Gastroesophageal sphincter (tissue), 4 donors: ENCODE measurements around the gene GNG12. TPM values are rescaled to one million over a fixed set of nuclear protein-coding genes. Genes with fewer than 3 reads are reported as not detected.
"Not testable (repeated sequence)": the region's sequence is repeated elsewhere in the genome, so short reads cannot be mapped to it uniquely, and the experiment has no call there.

Experiments used
- ATAC-seq: fragments of 150-250 bp; one replicate; pipeline ENCODE4 v1.9.1; 2016; ENCODE audit warnings: mild to moderate bottlenecking, moderate library complexity
- H3K27ac ChIP-seq, 4 donors: fragments of 200-600 bp; sonication (generic) in 3 of 4; 1 replicate in 3 of 4; 2 replicates in 1 of 4; pipeline ENCODE4 v1.5.1; 2016 to 2019
- H3K27me3 ChIP-seq: fragments of 200-600 bp; sonication (generic); one replicate; pipeline ENCODE4 v1.5.1; 2019
- H3K36me3 ChIP-seq, 2 donors: fragments of 200-600 bp; sonication (generic); one replicate each; pipeline ENCODE4 v1.5.1; 2019; ENCODE audit warnings: control low read depth in 1 of 2
- H3K4me1 ChIP-seq, 3 donors: fragments of 200-600 bp; sonication (generic); 1 replicate in 2 of 3; 2 replicates in 1 of 3; pipeline ENCODE4 v1.5.1; 2016 to 2019; ENCODE audit warnings: control low read depth in 2 of 3
- H3K4me3 ChIP-seq, 2 donors: fragments of 200-600 bp; sonication (generic); one replicate each; pipeline ENCODE4 v1.5.1; 2019; ENCODE audit warnings: mild to moderate bottlenecking in 1 of 2, moderate library complexity in 1 of 2
- H3K9me3 ChIP-seq, 3 donors: fragments of 200-600 bp; sonication (generic); one replicate each; pipeline ENCODE4 v1.5.1; 2017 to 2019; ENCODE audit warnings: control low read depth in 2 of 3
- EP300 ChIP-seq: sonication (generic); formaldehyde crosslinking; IDR thresholded peaks from one replicate; pipeline ENCODE4 v1.6.1; 2017; ENCODE audit warnings: antibody characterized with exemption, mild to moderate bottlenecking
- POLR2A ChIP-seq, 2 donors: fragments of 450-650 bp; IDR thresholded peaks; one replicate each; pipeline ENCODE4 v1.6.1; 2017; ENCODE audit warnings: antibody characterized with exemption in 2 of 2, mild to moderate bottlenecking in 2 of 2, moderate library complexity in 1 of 2
- POLR2AphosphoS5 ChIP-seq: sonication (generic); formaldehyde crosslinking; IDR thresholded peaks from one replicate; pipeline ENCODE4 v1.6.1; 2017; ENCODE audit warnings: antibody characterized with exemption
- WGBS, 2 donors: methylation state at CpG; one replicate each; pipeline ENCODE4 v1.1.5; 2018; ENCODE audit warnings: low coverage in 1 of 2; 5-methylcytosine and 5-hydroxymethylcytosine counted together
- total RNA-seq, 4 donors: library from RNA; depleted of rRNA; stranded (reverse); fragments of >200 nt; gene quantifications; one replicate each; pipeline ENCODE4 v1.1.0, GENCODE V29; 2016
- TF ChIP-seq, protein P1 (sequence below), 4 experiments: fragments of 200-600 bp in 2 of 4; fragments of 450-650 bp in 2 of 4; sonication (generic) in 1 of 4; IDR thresholded peaks; one replicate each; pipeline ENCODE4 v1.5.1; 2017 to 2019; ENCODE audit warnings: antibody characterized with exemption in 4 of 4, mild to moderate bottlenecking in 2 of 4, moderate library complexity in 2 of 4

The GNG12 gene
- total RNA-seq, 4 donors from 2014 or later, result 135 to 175 (median 149) TPM

DNA sequence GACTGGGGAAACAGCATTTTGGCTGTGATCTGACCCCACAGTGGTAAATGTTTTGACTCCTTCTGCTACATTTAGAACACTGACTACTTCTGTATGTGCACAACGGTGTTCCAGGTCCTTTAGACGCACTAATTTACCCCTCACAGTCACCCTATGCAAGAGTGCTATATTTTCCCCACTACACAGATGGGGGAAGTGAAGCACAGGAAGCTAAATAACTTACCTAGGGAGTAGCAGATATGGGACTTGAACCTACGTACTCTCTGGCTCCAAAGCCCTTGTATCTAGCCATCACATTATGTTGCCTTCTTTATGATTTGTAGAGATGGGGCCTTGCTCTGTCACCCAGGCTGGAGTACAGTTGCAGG lies 99.0 kb downstream of the GNG12 start:
- Histone ChIP-seq H3K27me3 (no peaks in the 10 kb centered on the region), H3K27ac (no peak overlapping the region), H3K4me3 (no peak overlapping the region), H3K4me1 (peaks cover 11 to 54% (median 14%) of the 10 kb centered on the region in 3 donors), H3K36me3 (no peaks in the 10 kb centered on the region), H3K9me3 (no peaks in the 10 kb centered on the region)
- TF ChIP-seq POLR2AphosphoS5, result no peak
- TF ChIP-seq EP300, result no peak
- TF ChIP-seq POLR2A (IDR thresholded peaks at IDR 0.05), result no peak
- TF ChIP-seq, protein P1, sequence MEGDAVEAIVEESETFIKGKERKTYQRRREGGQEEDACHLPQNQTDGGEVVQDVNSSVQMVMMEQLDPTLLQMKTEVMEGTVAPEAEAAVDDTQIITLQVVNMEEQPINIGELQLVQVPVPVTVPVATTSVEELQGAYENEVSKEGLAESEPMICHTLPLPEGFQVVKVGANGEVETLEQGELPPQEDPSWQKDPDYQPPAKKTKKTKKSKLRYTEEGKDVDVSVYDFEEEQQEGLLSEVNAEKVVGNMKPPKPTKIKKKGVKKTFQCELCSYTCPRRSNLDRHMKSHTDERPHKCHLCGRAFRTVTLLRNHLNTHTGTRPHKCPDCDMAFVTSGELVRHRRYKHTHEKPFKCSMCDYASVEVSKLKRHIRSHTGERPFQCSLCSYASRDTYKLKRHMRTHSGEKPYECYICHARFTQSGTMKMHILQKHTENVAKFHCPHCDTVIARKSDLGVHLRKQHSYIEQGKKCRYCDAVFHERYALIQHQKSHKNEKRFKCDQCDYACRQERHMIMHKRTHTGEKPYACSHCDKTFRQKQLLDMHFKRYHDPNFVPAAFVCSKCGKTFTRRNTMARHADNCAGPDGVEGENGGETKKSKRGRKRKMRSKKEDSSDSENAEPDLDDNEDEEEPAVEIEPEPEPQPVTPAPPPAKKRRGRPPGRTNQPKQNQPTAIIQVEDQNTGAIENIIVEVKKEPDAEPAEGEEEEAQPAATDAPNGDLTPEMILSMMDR (IDR thresholded peaks at IDR 0.05), result no peak
- no peak for ATAC-seq
- 82 to 100% methylated on average over 2 to 3 of the region's 3 CpGs for WGBS, 2 donors

DNA sequence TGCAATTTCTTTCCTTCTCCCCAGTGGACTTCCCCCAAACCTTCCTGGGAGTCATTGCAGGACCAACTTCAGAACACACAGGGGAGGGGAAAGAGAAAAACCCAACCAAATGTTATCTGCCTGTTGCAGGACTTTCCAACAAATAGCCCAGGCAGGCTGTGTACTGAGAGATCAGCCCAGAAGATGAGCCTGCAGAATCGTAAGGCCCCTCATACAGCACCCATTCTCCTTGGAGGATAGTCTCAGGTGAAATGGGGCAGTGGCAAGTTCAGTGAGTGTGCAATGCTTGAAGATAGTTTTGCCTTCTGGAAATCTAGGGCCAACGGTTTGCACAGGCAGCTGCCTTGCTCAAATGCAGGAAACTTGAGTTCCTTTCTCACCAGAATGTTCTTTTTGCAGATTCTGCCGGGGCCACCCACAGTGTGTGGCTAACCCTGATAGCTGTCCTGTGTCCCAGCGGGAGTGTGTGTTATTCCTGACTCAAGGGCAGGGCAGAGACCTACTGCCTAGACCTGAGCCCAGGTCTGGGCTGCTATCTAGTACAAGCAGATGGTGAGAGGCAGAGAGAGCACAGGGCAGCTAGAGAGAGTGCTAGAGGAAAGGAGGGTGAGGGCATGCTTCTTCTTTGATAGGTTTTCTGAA lies 99.5 kb downstream of the GNG12 start:
- ATAC-seq, result no peak
- no peak overlapping the region for H3K4me3 ChIP-seq
- 30 to 80% methylated on average over 1 to 2 of the region's 4 CpGs for WGBS, 2 donors
- no peaks in the 10 kb centered on the region for H3K27me3 ChIP-seq
- H3K27ac ChIP-seq, result no peak overlapping the region
- no peak for TF ChIP-seq EP300
- TF ChIP-seq, protein P1 (IDR thresholded peaks at IDR 0.05), result no peak
- no peak for TF ChIP-seq POLR2A (IDR thresholded peaks at IDR 0.05)
- no peak for TF ChIP-seq POLR2AphosphoS5
- H3K36me3 ChIP-seq, result no peaks in the 10 kb centered on the region
- H3K4me1 ChIP-seq, result peaks cover 11 to 54% (median 14%) of the 10 kb centered on the region in 3 donors
- no peaks in the 10 kb centered on the region for H3K9me3 ChIP-seq

DNA sequence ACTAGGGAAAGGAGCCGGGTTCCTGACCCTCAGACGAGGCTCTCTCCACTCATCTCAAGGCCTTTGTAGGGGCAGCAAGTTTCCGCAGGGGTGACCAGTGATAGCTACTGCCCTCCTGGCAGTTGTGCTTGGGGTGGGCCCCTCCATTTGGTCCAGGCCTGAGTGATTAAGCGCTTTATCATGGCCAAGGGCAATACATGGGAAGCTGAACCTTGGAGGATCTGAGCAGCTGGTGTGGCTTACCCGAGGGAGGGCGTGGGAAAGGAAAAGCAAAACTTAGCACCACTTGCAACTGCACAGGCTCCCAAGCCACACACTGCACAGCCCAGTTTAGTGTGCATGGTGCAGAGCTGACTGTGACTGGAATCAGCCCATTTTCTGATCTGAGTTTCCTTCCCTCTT lies 100.5 kb downstream of the GNG12 start:
- peak overlapping the region in 1 of 4 donors; percentile 12 for H3K27ac ChIP-seq
- no peaks in the 10 kb centered on the region for H3K36me3 ChIP-seq

DNA sequence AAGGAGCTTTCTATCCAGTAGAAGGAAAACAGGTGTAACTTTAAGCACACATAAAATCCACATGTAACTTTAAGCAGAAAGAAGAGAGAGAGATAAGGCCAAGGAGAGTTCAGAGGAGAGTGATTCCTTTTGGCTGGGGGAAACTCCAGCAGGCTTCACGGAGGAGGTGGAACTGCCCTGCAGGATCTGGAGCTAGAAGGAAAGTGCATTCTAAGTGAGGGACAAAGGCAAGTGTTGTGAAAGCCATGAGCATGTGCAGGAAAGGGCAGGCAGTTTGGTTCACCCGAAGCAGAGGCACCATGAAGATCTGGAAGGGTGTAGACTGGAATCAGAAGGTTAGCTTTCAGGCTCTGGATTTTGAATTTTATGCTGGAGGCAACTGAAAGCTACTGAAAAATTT lies 101.9 kb downstream of the GNG12 start:
- no peak for ATAC-seq
- peaks cover 4 to 39% (median 8%) of the 10 kb centered on the region in 3 donors for H3K4me1 ChIP-seq
- H3K27ac ChIP-seq, result no peak overlapping the region
- no peaks in the 10 kb centered on the region for H3K9me3 ChIP-seq
- TF ChIP-seq, protein P1 (IDR thresholded peaks at IDR 0.05), result no peak
- TF ChIP-seq POLR2A (IDR thresholded peaks at IDR 0.05), result no peak
- no peak for TF ChIP-seq POLR2AphosphoS5
- no peak for TF ChIP-seq EP300
- WGBS, 2 donors, result 100% methylated on average over 1 of the region's 2 CpGs; no CpG with 5 or more reads in 1 of the 2 donors
- no peaks in the 10 kb centered on the region for H3K36me3 ChIP-seq
- no peaks in the 10 kb centered on the region for H3K27me3 ChIP-seq
- H3K4me3 ChIP-seq, result no peak overlapping the region

More for the DNA sequence above, 100.5 kb downstream of the GNG12 start:
- Histone ChIP-seq H3K9me3 (no peaks in the 10 kb centered on the region), H3K4me1 (peaks cover 11 to 53% (median 14%) of the 10 kb centered on the region in 3 donors), H3K27me3 (no peaks in the 10 kb centered on the region), H3K4me3 (no peak overlapping the region)
- no peak for ATAC-seq
- WGBS, 2 donors, result 43 to 60% methylated on average over 1 to 2 of the region's 6 CpGs
- TF ChIP-seq POLR2AphosphoS5 (no peak), EP300 (no peak), POLR2A (IDR thresholded peaks at IDR 0.05) (no peak)
- TF ChIP-seq, protein P1 (IDR thresholded peaks at IDR 0.05), result no peak

DNA sequence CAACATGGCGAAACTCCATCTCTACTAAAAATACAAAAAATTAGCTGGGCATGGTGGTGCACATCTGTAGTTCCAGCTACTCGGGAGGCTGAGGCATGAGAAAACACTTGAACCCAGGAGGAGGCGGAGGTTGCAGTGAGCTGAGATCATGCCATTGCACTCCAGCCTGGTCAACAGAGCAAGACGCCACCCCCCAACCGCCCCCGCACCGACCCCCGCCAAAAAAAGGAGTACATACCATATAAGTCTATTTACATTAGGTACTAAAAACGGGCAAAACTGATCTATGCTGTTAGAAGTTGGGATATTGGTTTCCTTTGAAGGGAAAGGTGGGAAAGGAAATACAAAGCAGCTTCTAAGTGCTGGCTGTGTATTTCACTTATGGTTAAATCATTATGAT lies 103.0 kb downstream of the GNG12 start:
- 92 to 96% methylated on average over 2 to 9 of the region's 9 CpGs for WGBS, 2 donors
- H3K9me3 ChIP-seq, H3K4me3 ChIP-seq, H3K36me3 ChIP-seq, H3K27me3 ChIP-seq, ATAC-seq, H3K27ac ChIP-seq: not testable (repeated sequence)
- H3K4me1 ChIP-seq, result peaks cover 0 to 37% (median 6%) of the 10 kb centered on the region in 3 donors
